Inflammatory macrophage treated with lipopolysaccharide for 1 hour (primary cell): Measurements from ENCODE around the gene AOC3.
"Not testable (repeated sequence)": the region's sequence is repeated elsewhere in the genome, so short reads cannot be mapped to it uniquely, and the experiment has no call there.

ENCODE experiments used
- DNase-seq, 2 donors: peaks; one replicate each; pipeline ENCODE4 v3.0.0-alpha.2; 2020 to 2022

Gene AOC3

GRCh38 chr17:42868338-42868737, 17.3 kb downstream of the AOC3 start:
- DNase-seq: no peak

DNA sequence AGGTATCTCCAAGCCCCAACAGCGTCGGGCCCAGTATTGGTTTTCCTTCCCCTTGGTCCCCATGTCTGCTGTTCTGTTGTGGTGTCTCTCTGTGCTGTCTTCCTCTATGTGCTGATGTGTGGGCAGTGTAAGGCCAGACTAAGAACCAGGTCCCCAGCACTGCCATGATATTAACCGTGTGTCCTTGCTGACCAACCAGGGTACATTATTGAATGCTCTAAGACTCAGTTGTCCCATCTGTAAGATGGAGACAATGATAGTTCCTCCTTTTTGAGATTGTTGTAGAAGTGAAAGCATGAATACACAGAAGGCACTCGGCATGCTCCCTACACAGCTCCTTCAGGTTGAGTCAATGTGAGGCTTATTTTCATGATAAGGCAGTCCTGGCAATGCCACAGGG, 20.6 kb downstream of the AOC3 start:
- DNase-seq: no peak

GRCh38 chr17:42872251-42872965, 21.4 kb downstream of the AOC3 start:
- DNase-seq: no peak

DNA sequence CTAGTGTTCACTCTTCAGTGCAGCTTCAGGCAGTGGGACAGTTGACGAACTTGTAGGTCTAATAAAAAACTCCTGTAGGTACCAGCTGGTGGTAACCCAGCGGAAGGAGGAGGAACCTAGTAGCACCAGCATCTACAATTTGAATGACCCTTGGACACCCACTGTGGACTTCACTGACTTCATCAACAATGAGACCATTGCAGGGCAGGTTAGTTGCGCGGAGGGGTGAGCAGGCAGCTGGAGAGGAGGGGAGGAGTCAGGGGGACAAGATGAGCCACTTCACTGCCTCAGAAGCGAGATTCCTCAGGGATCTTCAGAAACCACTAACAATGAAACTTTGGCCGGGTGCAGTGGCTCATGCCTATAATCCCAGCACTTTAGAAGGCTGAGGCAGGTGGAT, 22.3 kb downstream of the AOC3 start:
- DNase-seq: no peak

- not testable (repeated sequence) for DNase-seq
These were observed 23.1 kb downstream of the AOC3 start for GRCh38 chr17:42873932-42874695.

- no peak for DNase-seq
These were observed 26.0 kb downstream of the AOC3 start for GRCh38 chr17:42877037-42877436.

- DNase-seq: no peak
These were observed 27.3 kb downstream of the AOC3 start for GRCh38 chr17:42878123-42878880.

DNA sequence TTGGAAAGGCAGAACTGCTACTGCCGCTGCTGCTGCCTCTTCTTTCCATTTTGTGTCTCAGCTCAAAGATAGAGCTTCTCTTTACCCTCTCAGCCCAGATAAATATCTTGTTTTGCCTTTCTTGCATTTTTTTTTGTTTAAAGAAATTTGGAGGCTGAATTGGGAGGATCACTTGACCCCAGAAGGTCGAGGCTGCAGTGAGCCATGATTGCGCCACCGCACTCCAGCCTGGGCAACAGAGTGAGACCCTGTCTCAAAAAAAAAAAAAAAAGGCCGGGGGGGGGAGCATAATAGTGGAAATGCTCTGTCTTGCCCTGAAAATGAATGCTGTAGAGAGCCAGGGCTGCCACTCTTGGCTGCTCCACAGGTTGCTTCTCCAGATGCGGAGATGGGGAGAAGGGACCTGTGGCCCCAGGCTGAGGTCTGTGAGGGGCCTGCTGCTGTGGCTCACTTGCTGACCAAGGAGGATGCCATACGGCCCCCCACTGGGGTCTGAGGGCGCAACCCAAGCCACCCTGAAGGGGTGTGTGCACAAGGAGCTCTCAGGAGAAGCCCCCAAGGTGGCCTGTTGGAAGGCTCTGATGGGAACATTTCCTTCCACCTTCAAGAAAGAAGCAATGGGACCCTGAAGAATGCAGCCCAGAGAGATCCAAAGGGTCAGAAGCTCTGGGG, 28.1 kb downstream of the AOC3 start:
- DNase-seq: no peak

- no peak for DNase-seq
These were observed 28.6 kb downstream of the AOC3 start for GRCh38 chr17:42879596-42879985.

- DNase-seq: no peak
These were observed 29.8 kb downstream of the AOC3 start for GRCh38 chr17:42880776-42881310.

DNA sequence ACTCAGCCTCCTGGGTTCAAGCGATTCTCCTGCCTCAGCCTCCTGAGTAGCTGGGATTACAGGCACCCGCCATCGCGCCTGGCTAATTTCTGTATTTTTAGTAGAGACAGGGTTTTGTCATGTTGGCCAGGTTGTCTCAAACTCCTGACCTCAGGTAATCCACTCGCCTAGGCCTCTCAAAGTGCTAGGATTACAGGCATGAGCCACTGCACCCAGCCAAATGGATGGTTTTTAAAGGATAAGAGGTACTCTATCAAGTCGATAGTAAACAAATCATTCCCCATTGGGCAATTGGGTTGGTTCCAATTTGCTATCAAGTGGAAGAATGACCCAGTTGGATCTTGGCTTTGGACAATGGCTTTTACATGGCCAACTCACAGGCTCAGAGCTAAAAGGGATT, 30.7 kb downstream of the AOC3 start:
- DNase-seq: not testable (repeated sequence)

DNA sequence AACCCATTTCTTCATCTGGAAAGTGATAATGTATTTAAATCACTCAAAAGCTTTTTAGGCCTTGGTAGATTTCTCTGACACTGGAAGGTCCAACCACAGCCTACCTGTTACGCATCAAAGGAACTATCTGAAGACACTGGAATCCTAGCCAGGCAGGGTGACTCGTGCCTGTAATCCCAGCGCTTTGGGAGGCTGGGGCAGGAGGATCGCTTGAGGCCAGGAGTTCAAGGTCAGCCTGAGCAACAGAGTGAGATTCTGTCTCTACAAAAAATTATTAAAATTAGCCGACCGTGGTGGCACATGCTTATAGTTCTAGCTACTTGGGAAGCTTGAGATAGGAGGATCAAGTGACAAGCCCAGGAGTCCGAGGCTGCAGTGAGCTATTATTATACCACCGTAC, 31.2 kb downstream of the AOC3 start:
- no peak for DNase-seq

GRCh38 chr17:42883802-42884558, 33.0 kb downstream of the AOC3 start:
- no peak for DNase-seq

GRCh38 chr17:42885806-42886205, 34.8 kb downstream of the AOC3 start:
- DNase-seq: not testable (repeated sequence)

DNA sequence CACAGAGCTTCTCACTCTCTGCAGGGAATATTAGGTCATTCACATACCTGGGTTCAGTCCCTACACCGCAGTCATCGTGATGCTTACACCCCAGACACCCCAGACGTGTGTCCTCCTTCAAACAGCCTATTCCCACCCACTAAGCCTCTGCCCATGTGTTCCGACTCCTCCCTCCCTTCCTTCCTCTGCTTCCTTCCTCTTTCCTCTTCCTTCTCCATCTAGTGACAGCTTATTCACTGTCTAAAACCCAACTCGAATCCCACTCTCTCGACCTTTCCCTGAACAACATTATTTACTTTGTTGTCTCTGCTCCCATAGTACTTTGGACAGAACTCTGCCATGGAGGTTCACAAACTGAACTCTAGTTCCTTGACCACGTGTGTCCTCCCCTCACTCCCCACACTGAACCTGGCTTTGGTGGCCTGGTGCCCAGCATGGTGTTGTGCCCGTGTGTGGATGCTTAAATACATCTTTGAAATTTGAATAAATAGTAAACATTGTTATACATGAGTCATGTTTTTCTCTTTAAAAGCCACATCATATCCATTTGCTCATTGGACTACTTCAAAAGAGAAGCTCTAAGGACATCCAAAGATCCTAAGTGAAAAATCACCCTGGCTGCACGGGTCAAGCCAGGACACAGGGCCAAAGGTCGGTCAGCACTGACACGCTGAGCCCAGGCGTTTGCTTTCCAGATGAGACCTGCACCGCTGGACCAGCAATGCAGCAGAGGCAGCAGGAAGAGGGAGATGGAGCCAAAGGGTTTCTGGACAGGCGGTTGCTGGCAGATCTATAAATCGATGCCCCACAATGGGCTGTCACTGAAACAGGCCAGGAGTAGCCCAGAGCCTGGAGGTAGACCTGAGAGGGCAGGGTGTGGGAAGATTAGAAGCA, 35.5 kb downstream of the AOC3 start:
- peak; percentile 33 to 47 for DNase-seq

GRCh38 chr17:42889809-42890208, 38.8 kb downstream of the AOC3 start:
- no peak for DNase-seq

DNA sequence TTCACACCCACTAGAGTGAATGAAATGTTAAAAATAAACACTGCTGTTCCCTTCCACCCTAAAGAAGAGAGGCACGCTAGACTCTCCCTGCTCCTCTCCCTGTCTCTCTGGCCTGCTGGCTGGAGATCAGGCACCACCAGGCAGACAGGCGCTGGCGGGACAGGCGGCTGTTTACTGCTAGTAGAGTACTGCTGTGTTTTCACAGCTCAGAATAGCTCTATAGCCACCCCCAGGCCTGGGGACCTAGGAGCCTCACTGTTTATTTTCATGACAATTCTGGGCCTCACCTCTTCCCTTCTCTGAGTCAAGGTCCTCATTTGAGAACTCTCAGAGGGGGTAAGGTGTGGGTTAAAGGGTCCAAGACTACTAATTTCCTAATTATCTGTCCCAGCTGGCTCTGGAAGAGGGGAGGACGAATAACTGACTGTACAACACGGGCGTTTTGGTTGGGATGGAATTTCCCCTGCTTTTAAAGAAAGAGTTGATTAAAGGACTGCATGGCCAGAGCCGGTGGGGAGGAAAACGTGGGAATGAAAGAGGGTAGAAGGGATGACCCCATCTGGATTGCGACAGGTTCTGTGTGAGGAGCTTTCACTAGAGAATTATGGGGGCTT, 40.6 kb downstream of the AOC3 start:
- DNase-seq: no peak

DNA sequence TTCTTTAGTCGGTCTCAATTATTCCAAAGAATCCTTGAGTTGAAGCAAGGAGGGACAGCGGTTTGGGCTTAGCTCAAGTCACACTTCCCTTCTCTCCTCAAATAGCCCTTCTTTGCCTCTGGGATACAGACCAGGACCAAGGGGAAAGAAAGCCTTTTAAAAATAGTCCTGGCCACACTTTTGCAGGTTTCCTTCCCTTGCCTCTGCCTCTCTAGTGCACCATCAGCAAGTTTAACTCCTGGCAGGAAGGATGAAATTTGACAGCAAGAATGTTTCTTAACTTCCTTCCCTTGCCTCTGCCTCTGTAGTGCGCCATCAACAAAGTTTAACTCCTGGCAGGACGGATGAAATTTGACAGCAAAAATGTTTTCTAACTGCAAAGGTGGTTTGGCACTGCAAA, 42.4 kb downstream of the AOC3 start:
- DNase-seq: peak in 1 of 2 donors; percentile 19

GRCh38 chr17:42894283-42895184, 43.5 kb downstream of the AOC3 start:
- no peak for DNase-seq

- no peak for DNase-seq
These were observed 44.2 kb downstream of the AOC3 start for GRCh38 chr17:42895185-42895555.
